IMR-90 (cell line): ENCODE data around the gene SGK2. TPM values are rescaled to one million over a fixed set of nuclear protein-coding genes. Genes with fewer than 3 reads are reported as not detected.

Experiments
- ATAC-seq: fragments of 200-7000 bp; cut with Tn5 transposase; 2 replicates; pipeline ENCODE4 v1.9.1; 2020; ENCODE audit warnings: low read depth, mild to moderate bottlenecking, moderate library complexity
- BruUV-seq: library from RNA; stranded (reverse); fragments of 400-500 nt; replicated peaks from 2 replicates; lab custom pipeline; 2021; lab: Mats Ljungman, UMichigan
- CTCF ChIA-PET: fragments of 300-600 bp; formaldehyde crosslinking; extraction: SDS; loops from one replicate; lab custom pipeline; 2021; ENCODE audit warnings: antibody characterized with exemption; lab: Yijun Ruan, JAX
- POLR2A ChIA-PET: fragments of 300-600 bp; sonication (Branson Sonifier 250); formaldehyde crosslinking; loops from one replicate; lab custom pipeline; 2022; ENCODE audit warnings: antibody characterized with exemption; ENCODE audit not compliant: unreplicated experiment; lab: Charles Lee
- DNase-seq: peaks from one replicate; pipeline ENCODE4 v3.0.0; 2013
- H2AFZ ChIP-seq: replicated peaks from 2 replicates; pipeline ENCODE3; 2013; ENCODE audit warnings: low read length, mild to moderate bottlenecking; ENCODE audit not compliant: poor library complexity
- H2AK5ac ChIP-seq: 2 replicates; pipeline ENCODE4 v1.6.1; 2013; ENCODE audit warnings: low read depth, low read length, inconsistent platforms
- H2AK9ac ChIP-seq: replicated peaks from 2 replicates; pipeline ENCODE3; 2013; ENCODE audit warnings: mild to moderate bottlenecking, low read depth, low read length, moderate library complexity; ENCODE audit not compliant: poor library complexity
- H2BK120ac ChIP-seq: 2 replicates; pipeline ENCODE4 v1.6.1; 2013; ENCODE audit warnings: low read depth, low read length, inconsistent platforms
- H2BK15ac ChIP-seq: 3 replicates; pipeline ENCODE4 v1.6.1; 2013; ENCODE audit warnings: low read depth, low read length, inconsistent platforms
- H2BK20ac ChIP-seq: 2 replicates; pipeline ENCODE4 v1.6.1; 2013; ENCODE audit warnings: low read depth, mild to moderate bottlenecking, inconsistent platforms, low read length, moderate library complexity
- H2BK5ac ChIP-seq: 2 replicates; pipeline ENCODE4 v1.6.1; 2013; ENCODE audit warnings: mild to moderate bottlenecking, low read depth, low read length, inconsistent platforms; ENCODE audit not compliant: poor library complexity, severe bottlenecking
- H3K14ac ChIP-seq: replicated peaks from 2 replicates; pipeline ENCODE4 v1.6.1; 2013; ENCODE audit warnings: low read depth, low read length, inconsistent platforms
- H3K18ac ChIP-seq: 2 replicates; pipeline ENCODE4 v1.6.1; 2013; ENCODE audit warnings: low read depth, low read length, control low read depth
- H3K23ac ChIP-seq: 2 replicates; pipeline ENCODE4 v1.6.1; 2013; ENCODE audit warnings: low read depth, low read length, inconsistent platforms
- H3K27ac ChIP-seq: 2 replicates; pipeline ENCODE4 v1.5.1; 2013; ENCODE audit warnings: mild to moderate bottlenecking, control low read depth, low read length; ENCODE audit not compliant: insufficient read depth
- H3K27me3 ChIP-seq: 2 replicates; pipeline ENCODE4 v1.6.1; 2013; ENCODE audit warnings: low read length; ENCODE audit not compliant: control insufficient read depth, insufficient read depth
- H3K36me3 ChIP-seq: 2 replicates; pipeline ENCODE4 v1.6.1; 2013; ENCODE audit warnings: low read length, mixed read lengths; ENCODE audit not compliant: control insufficient read depth, insufficient read depth
- H3K4ac ChIP-seq: 2 replicates; pipeline ENCODE4 v1.6.1; 2013; ENCODE audit warnings: low read depth, low read length, inconsistent platforms
- H3K4me1 ChIP-seq: 2 replicates; pipeline ENCODE4 v1.6.1; 2013; ENCODE audit warnings: low read length, mixed read lengths; ENCODE audit not compliant: control insufficient read depth, insufficient read depth
- H3K4me2 ChIP-seq: 2 replicates; pipeline ENCODE4 v1.6.1; 2013; ENCODE audit warnings: low read depth, mild to moderate bottlenecking, control low read depth, low read length, moderate library complexity
- H3K4me3 ChIP-seq: 2 replicates; pipeline ENCODE4 v1.5.1; 2013; ENCODE audit warnings: low read depth, mild to moderate bottlenecking, control low read depth, low read length, moderate library complexity; ENCODE audit not compliant: insufficient read depth
- H3K56ac ChIP-seq: 2 replicates; pipeline ENCODE4 v1.6.1; 2013; ENCODE audit warnings: low read length, inconsistent platforms; ENCODE audit not compliant: insufficient read depth; ENCODE audit errors: extremely low read depth
- H3K79me1 ChIP-seq, 2 experiments: 2 replicates each; pipeline ENCODE4 v1.6.1; 2013; ENCODE audit warnings: low read length in 2 of 2, inconsistent platforms in 1 of 2, low read depth in 1 of 2
- H3K9ac ChIP-seq: 2 replicates; pipeline ENCODE4 v1.6.1; 2013; ENCODE audit warnings: low read depth, low read length, control low read depth
- H3K9me1 ChIP-seq: 2 replicates; pipeline ENCODE4 v1.6.1; 2013; ENCODE audit warnings: low read length, inconsistent platforms; ENCODE audit not compliant: insufficient read depth
- H3K9me3 ChIP-seq: 2 replicates; pipeline ENCODE4 v1.6.1; 2013; ENCODE audit warnings: low read length; ENCODE audit not compliant: control insufficient read depth, insufficient read depth
- H4K20me1 ChIP-seq: 2 replicates; pipeline ENCODE4 v1.6.1; 2013; ENCODE audit warnings: low read length, inconsistent platforms; ENCODE audit not compliant: insufficient read depth
- H4K5ac ChIP-seq: 2 replicates; pipeline ENCODE4 v1.6.1; 2013; ENCODE audit warnings: mild to moderate bottlenecking, low read depth, low read length, control low read depth
- H4K8ac ChIP-seq, 2 experiments: 2 replicates each; pipeline ENCODE4 v1.6.1; 2013; ENCODE audit warnings: low read depth in 2 of 2, low read length in 2 of 2, control low read depth in 1 of 2, inconsistent platforms in 1 of 2
- H4K91ac ChIP-seq: 2 replicates; pipeline ENCODE4 v1.6.1; 2013; ENCODE audit warnings: low read depth, low read length, inconsistent platforms; ENCODE audit not compliant: insufficient read depth
- CEBPB ChIP-seq: IDR thresholded peaks from 2 replicates; pipeline ENCODE4 v1.6.1; 2012; ENCODE audit warnings: low read depth, low read length, improper control_type of control experiment
- CHD1 ChIP-seq: IDR thresholded peaks from 2 replicates; pipeline ENCODE4 v1.6.1; 2012; ENCODE audit warnings: low read depth, low read length, improper control_type of control experiment
- CTCF ChIP-seq: conservative IDR thresholded peaks from 2 replicates; pipeline ENCODE4 v1.5.1; 2012; ENCODE audit warnings: mild to moderate bottlenecking, low read depth, low read length, improper control_type of control experiment
- ELK1 ChIP-seq: fragments of 150-350 bp; IDR thresholded peaks from 2 replicates; pipeline ENCODE4 v1.6.1; 2016; ENCODE audit warnings: low read depth, mild to moderate bottlenecking, low read length, moderate library complexity, borderline replicate concordance
- FOS ChIP-seq: fragments of 150-350 bp; IDR thresholded peaks from 2 replicates; pipeline ENCODE4 v1.6.1; 2016; ENCODE audit warnings: low read depth, low read length
- MAFK ChIP-seq: IDR thresholded peaks from 2 replicates; pipeline ENCODE4 v1.6.1; 2012; ENCODE audit warnings: low read depth, low read length, improper control_type of control experiment
- MAZ ChIP-seq: IDR thresholded peaks from 2 replicates; pipeline ENCODE4 v1.6.1; 2012; ENCODE audit warnings: low read depth, mild to moderate bottlenecking, low read length, improper control_type of control experiment, moderate library complexity, borderline replicate concordance
- MXI1 ChIP-seq: IDR thresholded peaks from 2 replicates; pipeline ENCODE4 v1.6.1; 2012; ENCODE audit warnings: low read depth, mild to moderate bottlenecking, low read length, moderate library complexity, borderline replicate concordance
- NFE2L2 ChIP-seq: fragments of 150-350 bp; IDR thresholded peaks from 2 replicates; pipeline ENCODE4 v1.6.1; 2016; ENCODE audit warnings: low read depth, mild to moderate bottlenecking, low read length
- POLR2A ChIP-seq: IDR thresholded peaks from 2 replicates; pipeline ENCODE4 v1.6.1; 2012; ENCODE audit warnings: mild to moderate bottlenecking, low read depth, low read length
- RAD21 ChIP-seq: IDR thresholded peaks from 2 replicates; pipeline ENCODE4 v1.6.1; 2012; ENCODE audit warnings: low read length, improper control_type of control experiment
- RCOR1 ChIP-seq: IDR thresholded peaks from 2 replicates; pipeline ENCODE4 v1.6.1; 2012; ENCODE audit warnings: mild to moderate bottlenecking, low read length, improper control_type of control experiment; ENCODE audit not compliant: insufficient replicate concordance
- RFX5 ChIP-seq: IDR thresholded peaks from 2 replicates; pipeline ENCODE4 v1.8.0; 2012; ENCODE audit warnings: low read depth, mild to moderate bottlenecking, low read length, moderate library complexity
- SMC3 ChIP-seq: fragments of 150-350 bp; IDR thresholded peaks from 2 replicates; pipeline ENCODE4 v1.6.1; 2016; ENCODE audit warnings: low read depth, mild to moderate bottlenecking, antibody characterized with exemption, low read length, moderate library complexity
- USF2 ChIP-seq: fragments of 150-350 bp; IDR thresholded peaks from 2 replicates; pipeline ENCODE4 v1.6.1; 2017; ENCODE audit warnings: mild to moderate bottlenecking, antibody characterized with exemption, low read length, low read depth
- WGBS, 2 experiments: methylation state at CpG; one replicate each; pipeline versions ENCODE4 v1.1.5 to v1.1.7; 2013; ENCODE audit warnings: missing lambda C conversion rate in 2 of 2; ENCODE audit not compliant: insufficient read length in 1 of 2; ENCODE audit errors: extremely low coverage in 2 of 2; 5-methylcytosine and 5-hydroxymethylcytosine counted together
- dilution Hi-C: fragments of 300-500 bp; cut with HindIII; formaldehyde crosslinking; loops from one replicate; pipeline ENCODE4 v1.14.3; 2018; ENCODE audit warnings: low sequenced_read_pairs; ENCODE audit not compliant: unreplicated experiment
- in situ Hi-C: fragments of 300-500 bp; cut with MboI; formaldehyde crosslinking; loops from 3 replicates; pipeline ENCODE4 v1.14.3; 2019; ENCODE audit warnings: low sequenced_read_pairs, inconsistent platforms, mixed read lengths
- intact Hi-C: fragments of 100-400 bp; cut with micrococcal nuclease; formaldehyde crosslinking; loops from 2 replicates; pipeline ENCODE4 v1.10.0; 2022
- polyA plus RNA-seq, 3 experiments: library from polyadenylated mRNA; depleted of rRNA; stranded (reverse); fragments of >200 nt; gene quantifications; 2 replicates each; pipeline ENCODE4 v1.2.3, GENCODE V29; 2012; ENCODE audit warnings: low replicate concordance in 1 of 3
- total RNA-seq: library from RNA; depleted of rRNA; stranded (reverse); fragments of >200 nt; gene quantifications from 2 replicates; pipeline ENCODE4 v1.2.3, GENCODE V29; 2012

Gene SGK2
- total and polyA plus RNA-seq, 2 of the 4 experiments (the other 2 are of a cell fraction) = under 0.01 to 0.10 TPM

GRCh38 chr20:43515628-43516027 is 43.2 kb upstream of the SGK2 start:
- Histone ChIP-seq H3K18ac (no peak overlapping the region), H2BK20ac (no peak overlapping the region), H3K4me2 (peak overlapping the region; percentile 88; the same call in 1 of the 2 replicates), H4K20me1 (no peaks in the 10 kb centered on the region), H3K4me3 (no peak overlapping the region), H3K9me3 (no peaks in the 10 kb centered on the region), H3K23ac (no peak overlapping the region), H3K4me1 (0 out of 2 replicates have a peak, but pooled peaks cover 4% of the 10 kb centered on the region), H4K8ac (no peak overlapping the region), H3K9ac (no peak overlapping the region), H2AFZ (no peak overlapping the region), H2AK9ac (no peak overlapping the region), H3K27me3 (no peaks in the 10 kb centered on the region), H3K4ac (no peak overlapping the region), H4K91ac (no peak overlapping the region), H3K14ac (no peak overlapping the region), H3K36me3 (no peaks in the 10 kb centered on the region), H2BK15ac (no peak overlapping the region), H2BK120ac (no peak overlapping the region), H3K9me1 (peaks cover 5% of the 10 kb centered on the region), H3K79me1 (peaks cover 0 to 9% of the 10 kb centered on the region in 2 experiments; a peak in 2 of 4 replicates), H2BK5ac (no peak overlapping the region), H4K5ac (no peak overlapping the region), H2AK5ac (no peak overlapping the region), H3K27ac (no peak overlapping the region), H3K56ac (no peak overlapping the region)
- intact Hi-C loops = loop anchor here (2.0 kb wide), 1 partner anchor 57 kb away; no protein-coding TSS in a partner anchor
- in situ Hi-C loops = no loop called here
- BruUV-seq = no TSS peak
- TF ChIP-seq RAD21 (no peak), NFE2L2 (no peak), SMC3 (no peak), USF2 (no peak), ELK1 (no peak), CEBPB (no peak), RFX5 (no peak), CHD1 (no peak), MXI1 (no peak), MAZ (no peak), FOS (no peak), MAFK (no peak), POLR2A (no peak), CTCF (no peak), RCOR1 (no peak)
- CTCF ChIA-PET = no interaction called here
- dilution Hi-C loops = no loop called here
- DNase-seq (no peak), ATAC-seq (no peak)
- 80% methylated on average over 1 of the region's 2 CpGs; no CpG with 5 or more reads in 1 of the 2 experiments for whole genome bisulfite sequencing, 2 experiments
- POLR2A ChIA-PET = interaction anchor here (0.6 to 0.8 kb wide), 2 partner anchors 34 to 58 kb away, joined by 3 to 4 read pairs; no protein-coding TSS in a partner anchor
